Left renal cortex interstitium (tissue), 4 donors: ENCODE data around the gene SLC44A4. TPM values are rescaled to one million over a fixed set of nuclear protein-coding genes. Genes with fewer than 3 reads are reported as not detected.

Source experiments
- DNase-seq, 4 donors: peaks; one replicate each; pipeline ENCODE4 v3.0.0-alpha.2; 2013; ENCODE audit warnings: low read depth in 4 of 4, low spot score in 2 of 4, missing footprints in 1 of 4
- polyA plus RNA-seq, 4 donors: library from polyadenylated mRNA; unstranded; fragments of 120-200 nt; gene quantifications; one replicate each; pipeline ENCODE4 v1.2.1, GENCODE V29; 2013; ENCODE audit not compliant: insufficient read length in 4 of 4

The SLC44A4 gene
- polyA plus RNA-seq, 4 donors, result 37.2 to 57.4 (median 46.1) TPM

DNA sequence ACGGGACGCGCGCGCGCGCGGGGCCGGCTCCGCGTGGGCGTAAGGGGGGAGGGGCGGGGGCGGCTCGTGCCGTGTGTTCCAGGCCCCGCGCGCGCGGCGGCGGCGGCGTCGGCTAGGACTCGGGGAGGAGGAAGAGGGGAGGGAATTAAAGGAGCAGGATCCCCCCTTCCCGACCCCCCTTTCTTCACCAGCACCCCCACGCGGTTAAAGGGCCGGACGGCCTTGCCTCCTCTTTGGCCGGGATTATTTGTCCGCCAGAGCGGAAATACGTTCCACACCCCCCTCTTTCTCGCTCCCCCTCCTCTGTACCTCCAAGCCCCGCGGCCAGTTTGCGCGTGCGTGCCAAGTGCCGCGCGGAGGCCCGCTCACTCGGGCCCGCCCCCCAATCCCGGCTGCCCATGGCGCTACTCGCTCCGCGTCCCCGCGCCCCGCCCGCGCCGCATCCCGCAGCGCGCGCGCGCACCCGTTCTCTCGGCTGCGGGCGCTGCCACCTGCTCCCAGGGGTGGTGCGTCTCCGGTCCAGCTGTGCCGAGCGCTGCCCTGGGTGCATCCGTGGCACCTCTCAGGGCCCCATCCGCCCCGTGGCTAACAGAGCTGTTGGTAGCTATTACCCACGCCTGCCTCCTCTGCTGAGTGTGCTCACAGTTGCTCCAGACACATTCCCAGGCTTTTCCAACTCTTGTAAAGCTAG, 23.3 kb upstream of the SLC44A4 start, which contains the start of gene ZBTB12:
TSS of gene ZBTB12 (minus strand) at position 134 of the 691 bp plus-strand sequence. CDS start 781 bp downstream, outside the sequence.
- peak; percentile 93 to 98 (median 96) for DNase-seq

DNA sequence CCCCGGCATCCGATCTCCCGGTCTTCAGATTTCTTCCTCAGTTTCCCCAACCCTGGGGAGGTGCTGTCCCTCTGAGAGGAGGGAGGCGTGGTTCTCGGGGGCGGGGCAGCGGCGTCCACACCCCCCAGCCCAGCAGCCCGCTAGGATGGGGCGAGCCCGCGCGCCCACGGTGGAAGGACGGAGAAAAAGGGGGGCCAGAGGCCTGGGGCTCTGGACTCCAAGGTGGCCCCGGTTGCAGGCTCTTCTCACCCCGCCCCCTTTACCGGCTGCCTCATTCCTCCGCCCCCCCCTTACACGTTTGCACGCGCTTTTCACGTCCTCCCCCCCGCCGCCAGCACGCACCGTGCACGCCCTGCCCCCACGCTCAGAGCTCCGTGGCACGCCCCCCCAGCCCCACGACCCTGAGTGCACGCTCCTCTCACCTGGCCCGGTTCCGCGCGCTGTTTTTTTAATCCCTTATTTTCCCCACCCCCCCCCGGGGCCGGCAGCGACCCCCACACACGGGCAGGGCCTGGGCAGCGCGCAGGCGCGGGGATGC, 22.7 kb upstream of the SLC44A4 start:
- DNase-seq, result no peak

DNA sequence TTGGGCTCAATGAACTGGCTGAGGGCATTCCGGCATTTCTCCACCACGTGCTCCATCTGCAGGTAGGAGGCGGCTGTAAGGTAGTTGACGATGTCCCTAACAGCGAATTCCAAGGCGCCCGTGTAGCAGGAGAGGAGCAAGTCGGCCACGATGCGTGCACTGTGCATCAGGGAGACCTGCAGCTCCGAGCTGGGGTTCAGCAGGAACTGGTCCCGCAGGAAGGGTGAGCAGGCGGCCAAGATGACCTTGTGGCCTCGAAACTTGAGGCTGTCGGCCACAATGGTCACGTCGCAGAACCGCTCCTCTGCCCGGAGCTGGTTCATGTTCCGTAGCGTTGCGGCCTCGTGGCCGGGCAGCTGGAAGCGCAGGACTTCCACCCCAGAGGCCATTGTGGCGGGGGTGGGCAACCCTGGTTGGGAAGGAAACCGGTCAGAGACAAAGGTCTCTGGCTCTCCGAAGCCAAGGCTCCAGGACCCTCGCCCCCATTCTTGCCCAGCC, 22.2 kb upstream of the SLC44A4 start:
- no peak for DNase-seq

DNA sequence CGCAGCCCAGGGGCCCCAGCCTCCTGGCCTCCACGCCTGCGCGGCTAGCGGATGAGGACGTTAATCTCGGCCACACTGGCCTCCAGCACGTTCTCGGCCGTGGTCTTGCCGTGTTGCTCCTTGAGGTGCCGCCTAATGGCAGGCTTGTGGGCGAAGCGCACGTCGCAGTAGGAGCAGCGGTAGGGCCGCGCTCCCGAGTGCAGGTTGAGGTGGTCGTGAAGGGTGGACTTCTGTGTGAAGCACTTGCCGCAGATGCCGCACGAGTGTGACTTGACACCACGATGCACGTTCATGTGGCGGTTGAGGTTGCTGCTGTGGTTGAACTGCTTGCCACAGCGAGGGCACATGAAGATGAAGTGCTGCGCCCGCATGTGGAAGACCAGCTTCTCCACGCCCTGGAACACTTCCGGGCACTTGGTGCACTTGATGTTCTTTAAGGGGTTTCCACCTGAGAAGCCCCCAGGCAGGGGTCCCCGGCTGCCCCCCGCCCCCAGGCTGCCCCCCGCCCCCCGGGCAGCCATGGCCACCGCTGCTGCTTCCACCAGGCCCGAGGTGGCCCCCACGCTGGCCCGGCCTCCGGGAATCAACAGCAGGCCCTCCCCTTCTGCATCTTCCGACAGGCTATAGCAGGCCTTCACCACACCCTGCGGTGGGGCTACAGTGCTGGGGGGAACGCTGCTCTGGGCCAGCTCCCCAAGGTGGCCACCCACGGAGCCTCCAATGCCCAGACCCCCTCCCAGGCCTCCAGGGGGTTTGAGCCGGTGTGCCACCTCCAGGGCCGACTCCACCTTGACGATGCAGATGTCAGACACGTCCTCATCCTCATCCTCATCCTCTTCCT, 21.3 kb upstream of the SLC44A4 start:
- DNase-seq, result no peak

DNA sequence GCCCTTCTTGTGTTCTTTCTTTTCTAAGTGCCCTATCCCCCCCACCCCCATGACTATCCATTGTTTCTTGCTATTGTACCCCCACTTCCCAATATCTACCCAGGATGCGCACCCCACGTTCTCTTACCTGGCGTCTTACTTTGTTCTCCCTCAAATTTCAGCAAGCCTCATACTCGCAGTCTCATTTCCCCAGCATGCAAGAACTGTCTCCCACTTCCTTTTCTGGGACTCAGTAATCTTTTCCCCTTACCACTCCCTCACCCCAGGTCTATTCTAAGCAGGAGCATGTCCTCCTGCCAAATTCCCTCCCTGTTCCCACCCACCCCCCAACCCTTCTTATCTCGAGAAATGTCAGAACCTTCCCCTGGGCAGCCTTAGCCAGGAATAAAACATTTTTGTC, 20.4 kb upstream of the SLC44A4 start:
- DNase-seq, result no peak

DNA sequence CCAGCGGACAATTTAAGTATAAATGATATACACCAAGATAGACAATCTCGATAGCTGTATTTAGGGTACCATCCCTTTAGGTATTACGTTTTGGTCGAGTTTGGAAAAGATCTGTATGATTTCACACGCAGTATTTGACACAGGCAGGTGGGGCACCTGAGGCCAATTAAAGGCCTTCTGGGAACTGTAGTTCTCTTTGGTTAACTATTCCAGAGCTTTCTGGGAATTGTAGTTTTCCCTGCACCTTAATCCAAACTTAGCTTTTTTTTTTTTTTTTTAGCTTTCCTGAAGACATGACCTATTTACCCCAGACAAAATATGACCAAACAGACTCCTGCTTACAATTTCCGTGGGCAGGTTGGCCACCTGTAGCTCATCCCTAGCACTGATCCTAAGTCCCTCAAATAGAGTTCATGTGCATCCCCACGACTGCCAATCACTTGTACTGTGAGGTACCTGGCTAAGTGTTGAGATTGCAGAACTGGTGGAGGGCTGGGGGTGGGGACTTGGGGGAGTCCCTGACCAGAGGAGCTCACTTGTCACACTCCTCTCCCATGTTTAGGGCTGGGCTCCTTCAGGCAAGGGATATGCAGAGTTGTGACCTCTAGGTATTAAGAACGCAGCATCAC, 19.7 kb upstream of the SLC44A4 start:
- DNase-seq, result no peak

DNA sequence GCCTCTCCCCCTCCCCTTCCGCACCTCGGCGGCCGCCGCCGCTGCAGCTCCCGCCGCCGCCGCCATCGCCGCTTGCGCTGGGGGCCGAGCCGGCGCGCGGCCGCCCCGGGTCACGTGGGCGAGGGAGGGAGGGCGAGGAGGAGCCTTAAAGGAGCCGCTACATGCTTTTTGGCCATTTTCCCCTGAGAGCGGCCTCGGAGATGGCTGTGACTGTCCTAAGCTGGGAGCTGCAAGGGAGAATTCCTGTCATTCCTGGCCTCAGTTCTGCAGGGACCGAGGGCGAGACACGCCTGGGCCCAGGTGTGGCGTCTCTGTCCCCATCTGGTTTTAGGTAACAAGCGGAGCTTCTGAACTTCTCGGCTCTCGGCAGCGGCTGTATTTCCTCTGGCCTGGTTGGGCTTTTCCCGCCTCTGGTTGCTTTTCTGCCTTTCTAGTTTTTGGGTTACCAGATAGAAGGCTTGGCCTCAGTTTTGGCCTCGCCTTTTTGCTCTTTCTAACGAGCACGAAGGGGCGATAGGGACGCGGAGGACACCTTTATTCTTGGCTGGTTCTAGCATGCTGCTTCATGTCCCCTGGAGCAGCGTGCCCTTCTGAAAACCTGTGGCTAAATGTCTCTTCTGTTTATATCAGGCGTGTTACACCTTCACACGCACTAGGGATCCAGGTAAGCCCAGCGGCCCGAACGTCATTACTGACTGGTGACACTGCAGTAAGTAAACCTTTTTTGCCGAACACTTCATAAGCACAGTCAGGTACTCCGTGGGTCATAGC, 19.0 kb upstream of the SLC44A4 start, which contains the start of gene EHMT2:
TSS of gene EHMT2 (minus strand) at position 87 of the 771 bp plus-strand sequence. CDS start at position 66, 21 bp downstream.
- peak in 3 of 4 donors; percentile 63 to 79 (median 75) for DNase-seq

DNA sequence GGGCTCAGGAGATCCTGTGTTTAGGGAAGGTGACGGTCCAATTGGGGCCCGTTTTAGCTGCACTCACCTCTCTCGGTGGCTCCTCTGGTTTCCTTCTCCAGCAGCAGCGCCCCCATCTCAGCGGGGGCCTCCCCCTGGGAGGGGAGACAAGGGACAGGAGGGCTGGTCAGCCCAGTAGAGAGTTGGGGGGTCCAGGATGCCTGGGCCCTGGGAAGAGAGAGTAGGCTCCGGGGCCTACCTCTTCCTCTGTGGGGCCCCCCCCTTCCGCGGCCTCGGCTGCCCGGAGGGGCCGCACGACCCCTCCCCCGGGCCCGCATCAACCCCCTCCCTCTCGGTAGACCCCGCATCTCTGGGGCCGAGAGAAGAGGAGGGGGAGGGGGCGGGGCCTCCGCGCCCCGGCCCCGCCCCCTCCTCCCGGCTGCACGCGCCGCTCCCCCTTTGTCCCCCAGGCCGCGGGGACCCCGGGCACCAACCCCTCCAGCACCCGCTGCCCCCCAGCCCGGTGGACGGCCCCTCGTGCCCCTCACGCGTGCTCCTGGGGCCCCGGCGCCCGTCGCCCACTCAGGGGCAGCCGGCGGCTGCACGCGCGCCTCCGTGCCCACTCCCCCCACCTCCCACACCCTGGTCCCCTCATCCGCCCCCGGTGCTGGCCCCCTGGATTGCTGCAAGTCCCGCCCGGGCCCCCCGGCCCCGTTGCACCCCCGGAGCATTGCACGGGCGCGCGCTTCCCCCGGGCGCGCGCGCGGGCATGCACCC, 18.2 kb upstream of the SLC44A4 start:
- no peak for DNase-seq

DNA sequence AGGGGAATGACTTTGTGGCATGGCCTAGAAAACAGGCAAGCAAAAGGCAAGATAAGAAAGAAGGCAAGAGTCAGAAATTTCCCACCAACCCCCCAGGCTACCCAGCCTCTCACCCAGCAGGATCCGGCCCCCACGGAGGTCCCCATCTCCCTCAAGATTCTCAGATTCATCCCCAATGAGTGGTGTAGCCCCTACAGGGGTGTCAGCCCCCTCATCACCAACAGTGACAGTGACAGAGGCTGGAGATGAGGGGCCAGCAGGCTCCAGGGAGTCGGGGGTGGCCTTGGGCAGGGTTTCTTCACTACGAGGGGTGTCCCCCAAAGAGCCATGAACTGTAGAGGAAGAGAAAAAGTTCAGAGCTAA, 17.7 kb upstream of the SLC44A4 start:
- no peak for DNase-seq

DNA sequence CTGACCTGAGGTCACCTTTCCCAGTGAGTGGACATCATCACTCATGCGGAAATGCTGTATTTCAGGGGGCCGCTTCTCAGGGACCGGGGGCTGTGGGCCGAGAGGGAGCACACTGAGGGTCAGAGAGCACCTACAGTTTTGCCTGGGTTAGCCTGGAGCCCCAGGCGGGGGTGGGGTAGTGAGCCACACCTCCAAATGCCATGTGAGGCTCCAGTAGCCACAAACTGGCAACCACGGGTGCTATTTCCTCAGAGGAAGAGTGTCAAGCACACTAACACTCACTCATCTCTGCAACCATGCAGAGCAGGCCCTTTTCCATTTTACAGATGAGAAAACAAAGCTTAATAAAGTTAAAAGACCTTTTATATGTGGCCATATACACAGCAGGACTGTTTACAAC, 14.0 kb upstream of the SLC44A4 start:
- DNase-seq, result no peak

DNA sequence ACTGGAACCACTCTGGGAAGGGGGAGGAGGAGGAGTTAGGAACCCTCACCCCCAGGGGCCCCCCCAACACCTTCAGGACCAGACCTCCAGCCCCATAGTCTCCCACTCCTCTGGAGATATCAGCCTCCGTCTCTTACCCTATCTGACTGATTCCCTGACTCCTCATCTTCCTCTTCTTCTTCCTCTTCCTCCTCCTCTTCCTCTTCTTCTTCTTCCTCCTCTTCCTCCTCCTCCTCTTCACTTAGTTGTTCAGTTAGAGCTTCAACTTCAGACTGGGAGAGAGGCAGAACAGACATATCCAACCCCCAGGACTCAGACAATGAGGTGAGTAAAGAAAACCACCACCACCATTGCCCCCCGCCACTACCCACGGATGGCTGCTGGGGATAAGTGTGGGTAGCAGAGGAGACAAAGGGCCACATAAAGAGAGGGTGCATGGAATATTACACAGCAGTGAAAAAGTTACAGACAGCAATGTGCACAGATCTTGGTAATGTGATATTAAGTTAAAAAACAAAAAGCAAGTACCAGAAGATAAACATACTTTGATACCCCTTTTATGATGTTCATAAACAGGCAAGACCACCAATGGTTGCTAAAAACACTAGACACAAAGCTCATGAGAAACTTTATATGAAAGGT, 10.7 kb upstream of the SLC44A4 start:
- no peak for DNase-seq

DNA sequence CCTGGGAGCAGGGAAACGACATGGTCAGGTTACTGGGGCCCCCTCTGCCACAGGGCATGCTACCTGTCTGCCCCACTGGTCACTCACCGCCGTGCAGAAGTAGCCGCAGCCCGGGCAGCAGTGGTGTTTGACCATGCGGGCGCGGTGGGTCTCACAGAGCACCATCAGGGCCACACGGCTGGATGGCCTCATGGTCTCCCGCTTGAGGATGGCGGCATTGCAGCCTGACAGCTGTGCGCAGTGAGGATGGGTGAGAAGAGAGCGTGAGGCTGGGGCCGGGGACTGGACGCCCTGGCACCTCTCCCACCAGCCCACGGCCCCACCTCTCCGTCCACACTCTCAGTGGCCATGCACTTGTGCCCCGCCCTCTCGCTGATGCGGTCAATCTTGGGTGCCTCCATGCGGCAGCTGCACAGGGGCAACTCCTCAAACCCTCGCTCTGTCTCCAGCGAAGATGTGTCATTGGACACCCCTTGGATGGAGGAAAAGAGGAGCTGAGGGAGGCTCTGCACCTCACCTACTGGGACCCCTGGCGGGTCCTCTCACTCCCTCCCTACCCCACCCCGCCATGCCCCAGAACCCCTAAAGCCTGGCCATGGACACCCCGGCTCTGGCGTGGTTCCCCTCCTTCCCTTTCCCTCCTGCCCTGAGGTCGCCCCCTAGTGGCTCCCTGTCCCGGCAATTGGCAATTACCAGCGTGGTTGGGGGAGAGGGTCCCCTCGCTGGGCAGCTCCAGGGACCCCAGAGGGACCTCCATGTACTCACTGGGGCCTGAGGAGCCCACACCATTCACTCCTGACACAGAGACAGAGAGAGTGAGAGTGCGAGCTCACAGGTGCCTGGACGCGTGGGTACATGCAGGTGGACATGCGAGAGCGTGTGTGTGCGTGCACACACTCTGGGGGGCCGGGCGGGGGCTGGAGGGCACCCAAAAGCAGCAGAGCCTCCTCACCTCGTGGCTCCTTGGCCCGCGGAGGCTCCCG, 9.8 kb upstream of the SLC44A4 start:
- DNase-seq, result no peak

DNA sequence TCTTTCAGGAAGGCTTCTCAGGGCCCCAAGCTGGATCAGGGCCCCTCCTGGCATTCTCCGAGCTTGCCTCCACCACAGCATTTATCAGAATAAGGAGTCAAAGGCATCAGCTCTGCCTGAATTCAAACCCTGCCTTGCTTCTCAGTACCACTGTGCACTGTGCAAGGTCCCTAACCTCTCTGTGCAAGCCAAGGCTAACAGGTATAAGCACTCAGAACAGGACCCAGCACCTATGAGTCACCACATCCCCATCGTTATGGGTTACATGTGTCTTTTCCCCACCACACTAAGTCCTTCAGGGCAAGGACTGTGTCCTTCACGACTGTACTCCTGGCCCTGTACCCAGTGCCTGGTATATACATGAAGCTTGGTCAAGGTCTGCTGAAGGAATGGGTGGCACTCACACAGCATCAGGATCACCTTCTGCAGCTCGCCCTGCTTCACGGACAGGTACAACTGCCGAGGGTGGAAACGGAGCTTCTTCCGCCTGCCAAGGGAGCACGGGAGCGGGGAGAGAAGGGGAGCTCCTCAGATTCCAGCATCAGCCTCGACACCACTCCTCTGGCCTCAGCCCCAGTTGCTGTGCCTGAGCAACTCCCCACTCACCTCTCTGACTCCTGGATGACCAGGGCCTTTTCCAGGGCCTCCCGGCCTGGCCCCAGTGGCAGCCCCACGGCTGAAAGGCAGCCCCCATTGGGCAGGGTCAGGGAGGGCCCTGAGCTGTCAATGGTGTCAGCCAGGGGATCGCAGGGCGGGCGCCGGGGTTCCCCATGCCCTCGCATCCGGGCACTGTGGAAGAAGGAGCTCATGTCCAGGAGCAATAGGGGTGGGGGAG, 8.6 kb upstream of the SLC44A4 start:
- DNase-seq, result no peak

DNA sequence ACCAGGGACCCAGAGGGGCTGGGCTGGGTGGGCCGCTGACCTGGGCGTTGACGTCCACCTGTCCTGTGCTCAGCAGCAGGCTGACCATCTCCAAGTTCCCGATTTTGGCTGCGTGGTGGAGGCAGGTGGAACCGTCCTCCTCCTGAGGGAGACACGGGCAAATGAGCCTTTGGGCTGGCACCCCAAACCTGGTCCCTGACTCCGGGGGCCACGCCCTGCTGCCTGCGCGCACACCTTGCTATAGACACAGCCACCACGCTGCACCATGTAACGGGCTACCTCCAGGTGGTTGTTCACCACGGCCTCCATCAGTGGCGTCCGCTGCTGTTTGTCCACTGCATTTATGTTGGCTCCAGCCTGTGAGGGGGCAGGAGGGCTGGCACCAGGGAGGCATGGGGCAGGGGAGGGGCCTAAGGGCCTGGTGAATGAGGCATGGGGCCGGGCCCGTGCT, 7.8 kb upstream of the SLC44A4 start:
- no peak for DNase-seq

DNA sequence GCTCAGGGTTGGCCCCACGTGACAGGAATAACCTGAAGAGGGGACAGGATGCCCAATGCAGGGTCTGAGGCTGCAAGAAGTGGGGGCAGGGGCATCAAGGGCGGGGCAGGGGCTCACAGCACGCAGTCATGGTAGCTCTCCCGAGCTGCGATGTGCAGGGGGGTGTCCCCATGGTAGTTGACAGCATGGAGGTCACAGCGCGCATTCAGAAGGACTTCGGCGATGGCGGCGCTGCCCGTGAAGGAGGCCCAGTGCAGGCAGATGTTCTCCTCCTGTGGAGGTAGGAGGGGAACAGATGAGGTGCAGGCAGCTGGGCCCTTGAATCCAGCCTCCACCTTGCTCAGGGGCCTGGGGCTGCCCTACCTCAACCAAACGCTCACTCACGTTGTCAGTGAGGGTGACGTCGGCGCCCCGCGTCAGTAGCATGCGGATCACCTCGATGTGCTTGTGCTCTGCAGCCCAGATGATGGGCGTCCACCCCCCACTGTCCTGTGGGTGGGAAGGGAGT, 5.8 kb upstream of the SLC44A4 start:
- DNase-seq, result no peak

DNA sequence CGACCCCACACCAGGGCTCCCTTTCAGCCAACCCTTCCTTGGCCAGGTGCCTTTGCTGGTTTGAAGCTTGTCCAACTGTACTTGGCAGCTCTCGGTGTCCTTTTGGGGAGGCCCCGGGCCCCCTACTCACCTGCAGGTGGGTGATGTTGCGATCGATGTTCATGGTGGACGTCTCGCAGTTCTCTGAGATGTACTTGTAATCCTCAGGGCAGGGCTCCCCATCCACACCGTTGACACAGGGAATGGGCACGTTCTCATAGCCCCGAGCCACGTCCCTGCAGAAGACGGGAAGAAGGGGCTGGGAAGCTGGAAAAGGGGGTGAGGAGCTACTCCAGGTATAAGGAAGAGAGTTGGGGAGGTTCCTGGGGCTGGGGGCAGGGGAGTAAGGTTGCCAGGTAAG, 4.9 kb upstream of the SLC44A4 start:
- DNase-seq, result no peak

DNA sequence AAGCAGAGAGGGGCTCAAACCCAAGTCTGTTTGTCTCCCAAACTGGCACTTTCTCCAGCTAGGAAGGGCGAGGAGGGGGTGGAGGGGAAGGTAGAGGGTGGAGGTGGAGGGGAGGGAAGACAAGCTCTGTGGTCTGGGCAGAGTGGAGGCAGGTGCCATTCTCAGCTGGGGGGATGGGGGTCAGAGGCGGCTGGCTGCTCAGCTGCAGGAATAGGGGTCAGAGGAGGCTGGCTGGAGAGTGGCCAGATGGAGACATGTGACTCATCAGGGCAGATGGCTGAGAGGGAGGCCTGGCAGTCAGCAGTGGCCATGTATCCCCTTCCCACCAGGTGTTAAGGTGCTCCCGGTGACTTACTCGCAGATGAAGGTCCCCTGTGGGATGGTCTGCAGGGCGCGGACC, 3.5 kb upstream of the SLC44A4 start:
- DNase-seq, result no peak
